ENCODE results near the gene MEX3A.
A peak's percentile ranks its signal among the peaks of the same experiment; 100 is the strongest.
"Not testable (repeated sequence)": the region's sequence is repeated elsewhere in the genome, so short reads cannot be mapped to it uniquely, and the experiment has no call there.

MEX3A gene

DNA sequence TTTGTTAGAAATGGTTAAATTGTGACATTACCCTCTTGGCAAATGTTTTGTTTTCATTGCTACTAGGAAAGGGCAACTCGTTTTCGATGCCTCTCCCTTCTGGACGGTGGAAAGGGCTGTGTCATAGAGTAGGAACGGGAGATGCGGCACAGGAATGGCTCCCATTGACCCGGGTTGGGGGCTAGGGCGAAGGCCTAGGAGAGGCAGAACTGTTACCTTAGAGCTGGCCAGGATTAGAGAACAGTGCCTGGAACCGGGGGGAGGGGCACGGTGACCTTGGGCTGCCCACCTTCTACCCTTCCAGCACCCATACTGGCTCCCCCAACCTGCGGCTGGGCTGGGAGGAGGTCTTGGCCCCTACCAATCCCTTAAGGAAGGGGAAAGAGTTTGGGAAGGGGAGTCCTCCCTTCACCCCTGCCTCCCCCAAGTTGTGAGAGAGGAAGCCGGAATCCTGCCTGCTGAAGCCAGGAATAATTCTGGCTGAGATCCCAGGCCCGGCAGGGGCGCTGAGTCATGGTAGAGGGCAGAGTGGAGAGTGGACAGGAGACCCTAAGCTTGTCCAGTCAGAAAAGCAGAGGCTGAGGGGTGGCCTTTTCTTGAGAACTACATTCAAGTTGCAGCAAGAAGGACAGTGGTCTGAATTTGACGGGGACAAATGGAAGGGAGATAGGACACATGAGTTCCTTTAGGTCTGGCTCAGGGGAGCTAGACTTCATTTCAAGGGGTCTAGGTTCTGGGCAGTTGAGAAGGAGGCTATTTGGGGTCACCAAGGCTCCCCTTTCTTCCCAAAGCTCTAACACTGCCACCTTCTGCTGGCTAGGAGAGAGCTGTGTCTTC lies 40.5 kb upstream of the MEX3A start:
- no peak for TF ChIP-seq ZNF274 (IDR thresholded peaks at IDR 0.05; ENCODE audit: low read depth, low read length)
- no peak overlapping the region for H3K4me3 ChIP-seq (ENCODE audit: low read length)

- TF ChIP-seq ZNF274 (IDR thresholded peaks at IDR 0.05; ENCODE audit: low read depth, low read length) = no peak
- H3K4me3 ChIP-seq (ENCODE audit: low read length) = no peak overlapping the region
Observed at GRCh38 chr1:156122086-156122485, 39.8 kb upstream of the MEX3A start.

GRCh38 chr1:156121457-156121856 lies 39.2 kb upstream of the MEX3A start:
- no peak for TF ChIP-seq ZNF274 (IDR thresholded peaks at IDR 0.05; ENCODE audit: low read depth, low read length)
- no peak overlapping the region for H3K4me3 ChIP-seq (ENCODE audit: low read length)

GRCh38 chr1:156121005-156121404 lies 38.7 kb upstream of the MEX3A start:
- not testable (repeated sequence) for H3K4me3 ChIP-seq (ENCODE audit: low read length)

DNA sequence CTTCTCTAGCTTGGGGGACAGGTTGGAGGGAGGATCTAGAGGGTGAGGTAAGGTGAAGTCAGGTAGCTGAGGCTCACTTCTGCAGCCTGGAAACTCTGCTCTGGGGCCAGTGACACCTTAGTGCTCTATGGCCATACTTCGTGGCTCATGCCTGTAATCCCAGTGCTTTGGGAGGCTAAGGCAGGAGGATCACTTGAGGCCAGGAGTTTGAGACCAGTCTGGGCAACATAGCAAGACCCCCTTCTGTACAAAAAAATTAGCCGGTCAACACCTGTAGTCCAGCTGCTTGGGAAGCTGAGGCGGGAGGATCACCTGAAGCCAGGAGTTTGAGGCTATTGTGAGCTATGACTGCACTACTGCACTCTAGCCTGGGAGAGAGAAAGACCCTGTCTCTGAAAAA lies 38.1 kb upstream of the MEX3A start:
- no peak for TF ChIP-seq ZNF274 (IDR thresholded peaks at IDR 0.05; ENCODE audit: low read depth, low read length)
- no peak overlapping the region for H3K4me3 ChIP-seq (ENCODE audit: low read length)

DNA sequence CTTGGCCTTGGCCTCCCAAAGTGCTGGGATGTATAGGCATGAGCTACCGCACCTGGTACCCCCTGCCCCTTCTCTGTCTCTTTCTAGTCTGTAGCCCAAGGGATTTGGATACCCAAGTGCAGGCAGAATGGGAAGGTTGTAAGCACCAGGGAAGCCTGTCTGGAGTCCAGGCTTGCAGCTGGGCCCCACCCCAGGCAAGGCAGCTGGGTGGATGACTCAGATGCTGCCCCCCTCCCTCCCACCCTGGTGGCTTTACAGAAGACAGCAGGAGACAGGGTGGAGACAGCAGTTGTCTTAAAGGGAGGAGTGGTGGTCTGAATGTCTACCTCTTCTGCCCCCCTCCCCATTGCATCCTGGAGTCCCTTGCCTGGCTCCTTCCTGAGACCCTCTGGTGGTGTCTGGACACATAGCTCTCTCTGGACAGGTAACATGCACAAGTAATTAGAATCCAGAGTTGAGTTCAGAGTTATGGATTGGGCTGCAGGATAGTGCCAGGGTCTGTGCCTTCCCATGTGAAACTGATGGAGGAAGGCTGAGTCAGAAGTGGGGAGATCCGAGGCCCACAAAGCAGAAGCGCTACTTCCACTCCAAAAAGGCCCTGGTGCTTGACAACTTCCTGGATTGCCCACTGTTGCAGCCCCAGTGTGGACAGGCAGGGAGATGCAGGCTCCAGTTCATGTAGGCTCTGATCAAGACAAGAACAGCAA lies 37.4 kb upstream of the MEX3A start:
- no peak overlapping the region for H3K4me3 ChIP-seq (ENCODE audit: low read length)
- TF ChIP-seq ZNF274 (IDR thresholded peaks at IDR 0.05; ENCODE audit: low read depth, low read length) = no peak

DNA sequence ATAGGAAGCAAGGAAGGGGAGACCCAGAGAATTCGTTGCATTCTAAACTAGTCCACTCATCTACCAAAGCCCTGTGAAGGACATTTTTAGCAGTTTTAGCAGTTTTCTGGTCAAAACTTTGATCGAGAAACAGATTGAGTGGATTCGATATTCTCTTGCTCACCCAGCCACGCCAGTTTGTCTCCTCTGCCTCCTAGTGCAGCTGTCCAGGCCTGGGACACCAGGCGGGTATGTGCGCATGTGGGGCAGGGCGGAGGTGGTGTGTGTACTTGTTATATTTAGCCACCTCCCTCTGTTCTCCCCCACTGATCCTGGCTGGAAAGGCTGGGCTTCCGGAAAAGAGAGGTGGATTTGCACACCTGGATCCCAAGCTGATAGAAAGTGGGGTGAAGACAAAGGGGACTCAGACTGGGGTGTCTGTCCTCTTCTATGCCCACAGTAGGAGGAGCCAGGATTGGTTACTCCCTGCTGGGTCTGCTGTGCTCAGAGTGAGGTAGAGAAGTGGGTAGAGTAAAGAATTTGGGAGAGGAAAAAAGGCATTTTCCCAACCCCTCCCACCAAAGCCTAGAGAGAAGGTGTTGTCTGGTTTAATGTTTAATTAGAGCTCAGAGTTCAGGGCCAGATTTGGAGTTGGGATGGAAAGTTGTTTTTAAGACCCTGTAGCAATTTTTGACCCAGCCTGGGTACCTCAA lies 36.1 kb upstream of the MEX3A start:
- H3K4me3 ChIP-seq (ENCODE audit: low read length) = no peak overlapping the region

GRCh38 chr1:156117414-156118176 lies 35.3 kb upstream of the MEX3A start:
- H3K4me3 ChIP-seq (ENCODE audit: low read length) = no peak overlapping the region
- TF ChIP-seq ZNF274 (IDR thresholded peaks at IDR 0.05; ENCODE audit: low read depth, low read length) = no peak

More for the DNA sequence above, 36.1 kb upstream of the MEX3A start:
- TF ChIP-seq ZNF274 (IDR thresholded peaks at IDR 0.05; ENCODE audit: low read depth, low read length) = no peak

- H3K4me3 ChIP-seq (ENCODE audit: low read length) = peak overlapping the region; percentile 82; the same call in 1 of the 2 replicates
Observed at GRCh38 chr1:156116731-156117130, 34.5 kb upstream of the MEX3A start.

- no peak for TF ChIP-seq ZNF274 (IDR thresholded peaks at IDR 0.05; ENCODE audit: low read depth, low read length)
- H3K4me3 ChIP-seq (ENCODE audit: low read length) = peak overlapping the region; percentile 82
Observed at GRCh38 chr1:156115514-156116374, 33.5 kb upstream of the MEX3A start.

DNA sequence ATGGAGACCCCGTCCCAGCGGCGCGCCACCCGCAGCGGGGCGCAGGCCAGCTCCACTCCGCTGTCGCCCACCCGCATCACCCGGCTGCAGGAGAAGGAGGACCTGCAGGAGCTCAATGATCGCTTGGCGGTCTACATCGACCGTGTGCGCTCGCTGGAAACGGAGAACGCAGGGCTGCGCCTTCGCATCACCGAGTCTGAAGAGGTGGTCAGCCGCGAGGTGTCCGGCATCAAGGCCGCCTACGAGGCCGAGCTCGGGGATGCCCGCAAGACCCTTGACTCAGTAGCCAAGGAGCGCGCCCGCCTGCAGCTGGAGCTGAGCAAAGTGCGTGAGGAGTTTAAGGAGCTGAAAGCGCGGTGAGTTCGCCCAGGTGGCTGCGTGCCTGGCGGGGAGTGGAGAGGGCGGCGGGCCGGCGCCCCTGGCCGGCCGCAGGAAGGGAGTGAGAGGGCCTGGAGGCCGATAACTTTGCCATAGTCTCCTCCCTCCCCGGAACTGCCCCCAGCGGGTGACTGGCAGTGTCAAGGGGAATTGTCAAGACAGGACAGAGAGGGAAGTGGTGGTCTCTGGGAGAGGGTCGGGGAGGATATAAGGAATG lies 32.8 kb upstream of the MEX3A start:
- no peak for TF ChIP-seq ZNF274 (IDR thresholded peaks at IDR 0.05; ENCODE audit: low read depth, low read length)
- H3K4me3 ChIP-seq (ENCODE audit: low read length) = peak overlapping the region; percentile 82

GRCh38 chr1:156114101-156114918 lies 32.0 kb upstream of the MEX3A start, which contains the start of gene LMNA:
Gene LMNA (plus strand): TSS chr1:156114711. CDS start chr1:156114919, 208 bp downstream.
- no peak for TF ChIP-seq ZNF274 (IDR thresholded peaks at IDR 0.05; ENCODE audit: low read depth, low read length)
- peak within 1 kb of the TSS; percentile 82 for H3K4me3 ChIP-seq (ENCODE audit: low read length)
